K562 (cell line): ENCODE results near the gene ANKZF1. TPM values are rescaled to one million over a fixed set of nuclear protein-coding genes. Genes with fewer than 3 reads are reported as not detected.
A peak's percentile ranks its signal among the peaks of the same experiment; 100 is the strongest.

Experiments used
- C11orf30 ChIP-seq: fragments of 450-650 bp; IDR thresholded peaks from 2 replicates; pipeline ENCODE4 v1.6.1; 2016; ENCODE audit warnings: low read depth, mild to moderate bottlenecking
- ELF1 ChIP-seq: fragments of 200-800 bp; sonication (Bioruptor generic); IDR thresholded peaks from 2 replicates; pipeline ENCODE4 v1.6.1; 2016; ENCODE audit warnings: missing genetic modification characterization, missing compliant biosample characterization
- HDAC1 ChIP-seq, 2 experiments: fragments of 450-650 bp; IDR thresholded peaks; 2 replicates each; pipeline ENCODE4 v1.6.1; 2016 to 2017; ENCODE audit warnings: inconsistent platforms in 1 of 2, mild to moderate bottlenecking in 1 of 2, moderate library complexity in 1 of 2
- ILK ChIP-seq: fragments of 450-650 bp; IDR thresholded peaks from 2 replicates; pipeline ENCODE4 v1.6.1; 2016; ENCODE audit warnings: missing genetic modification characterization, low read depth, mild to moderate bottlenecking, missing compliant biosample characterization, moderate library complexity, borderline replicate concordance
- IRF2 ChIP-seq: sonication (generic); formaldehyde crosslinking; IDR thresholded peaks from 2 replicates; pipeline ENCODE4 v1.8.1; 2022; ENCODE audit warnings: mild to moderate bottlenecking, missing genetic modification reagents
- JUNB ChIP-seq: fragments of 450-650 bp; formaldehyde crosslinking; conservative IDR thresholded peaks from 2 replicates; pipeline ENCODE4 v1.4.0; 2020; ENCODE audit warnings: mild to moderate bottlenecking
- KAT2B ChIP-seq: IDR thresholded peaks from one replicate; pipeline ENCODE4 v1.6.1; 2012; ENCODE audit warnings: low read depth, mild to moderate bottlenecking, control low read depth, inconsistent platforms, low read length, moderate library complexity
- KAT7 ChIP-seq: sonication (generic); formaldehyde crosslinking; IDR thresholded peaks from 2 replicates; pipeline ENCODE4 v1.8.0; 2022; ENCODE audit warnings: missing genetic modification reagents, mild to moderate bottlenecking, borderline replicate concordance
- NEUROD1 ChIP-seq: fragments of 150-350 bp; IDR thresholded peaks from 2 replicates; pipeline ENCODE4 v1.6.1; 2014; ENCODE audit warnings: borderline replicate concordance, low read length, low read depth; ENCODE audit not compliant: partially characterized antibody
- NRF1 ChIP-seq, 2 experiments: fragments of 450-650 bp; IDR thresholded peaks in 1 of 2; conservative IDR thresholded peaks in 1 of 2; 2 replicates each; pipeline ENCODE4 v1.6.1; 2014; ENCODE audit warnings: mild to moderate bottlenecking in 2 of 2
- PHTF2 ChIP-seq: fragments of 250-450 bp; sonication (Bioruptor Pico); IDR thresholded peaks from 2 replicates; pipeline ENCODE4 v1.5.0; 2021; ENCODE audit warnings: mild to moderate bottlenecking
- RB1 ChIP-seq: fragments of 450-650 bp; IDR thresholded peaks from 2 replicates; pipeline ENCODE4 v1.6.1; 2017; ENCODE audit warnings: low read depth, mild to moderate bottlenecking
- ZNF324 ChIP-seq: fragments of 250-450 bp; sonication (Bioruptor Pico); IDR thresholded peaks from 2 replicates; pipeline ENCODE4 v1.4.0; 2020; ENCODE audit warnings: mild to moderate bottlenecking
- ZNF384 ChIP-seq: IDR thresholded peaks from 2 replicates; pipeline ENCODE4 v1.6.1; 2012; ENCODE audit warnings: low read depth, low read length, improper control_type of control experiment
- polyA plus RNA-seq, 8 experiments: library from polyadenylated mRNA; depleted of rRNA in 4 of 8; stranded (reverse) in 5 of 8; unstranded in 3 of 8; fragments of >200 nt; fragmentation: Nextera tagmentation in 2 of 8; fragmentation: Illumina TruSeq in 1 of 8; extraction: Ambion mirVana in 2 of 8; extraction: Trizol in 1 of 8; gene quantifications; 2 replicates each; pipeline versions ENCODE4 v1.2.1 to v1.2.3, GENCODE V29; 2011 to 2014; ENCODE audit warnings: inconsistent platforms in 1 of 8, missing spikeins in 1 of 8
- total RNA-seq, 7 experiments: library from RNA; depleted of rRNA in 6 of 7; stranded (reverse); fragments of >200 nt in 6 of 7; fragmentation: Illumina TruSeq in 2 of 7; extraction: Trizol in 2 of 7; gene quantifications; 2 replicates each; pipeline versions ENCODE4 v1.2.1 to v1.2.3, GENCODE V29; 2011 to 2021; ENCODE audit warnings: low replicate concordance in 1 of 7
- TF ChIP-seq, protein P1 (sequence below): sonication (generic); formaldehyde crosslinking; IDR thresholded peaks from 2 replicates; pipeline ENCODE4 v1.8.0; 2023; ENCODE audit warnings: missing genetic modification reagents, mild to moderate bottlenecking, borderline replicate concordance
- TF ChIP-seq, protein P2 (sequence below): fragments of 150-350 bp; IDR thresholded peaks from 2 replicates; pipeline ENCODE4 v1.6.1; 2014; ENCODE audit warnings: low read depth, mild to moderate bottlenecking, low read length, borderline replicate concordance
- TF ChIP-seq, protein P3 (sequence below): sonication (generic); formaldehyde crosslinking; IDR thresholded peaks from 2 replicates; pipeline ENCODE4 v1.9.0; 2022; ENCODE audit warnings: mild to moderate bottlenecking, missing genetic modification reagents

ANKZF1 gene
- total and polyA plus RNA-seq, 9 of the 15 experiments (the other 6 are each of a cell fraction or from before 2014, with no cell fraction given): 3.1 to 60.6 (median 31.0) TPM

DNA sequence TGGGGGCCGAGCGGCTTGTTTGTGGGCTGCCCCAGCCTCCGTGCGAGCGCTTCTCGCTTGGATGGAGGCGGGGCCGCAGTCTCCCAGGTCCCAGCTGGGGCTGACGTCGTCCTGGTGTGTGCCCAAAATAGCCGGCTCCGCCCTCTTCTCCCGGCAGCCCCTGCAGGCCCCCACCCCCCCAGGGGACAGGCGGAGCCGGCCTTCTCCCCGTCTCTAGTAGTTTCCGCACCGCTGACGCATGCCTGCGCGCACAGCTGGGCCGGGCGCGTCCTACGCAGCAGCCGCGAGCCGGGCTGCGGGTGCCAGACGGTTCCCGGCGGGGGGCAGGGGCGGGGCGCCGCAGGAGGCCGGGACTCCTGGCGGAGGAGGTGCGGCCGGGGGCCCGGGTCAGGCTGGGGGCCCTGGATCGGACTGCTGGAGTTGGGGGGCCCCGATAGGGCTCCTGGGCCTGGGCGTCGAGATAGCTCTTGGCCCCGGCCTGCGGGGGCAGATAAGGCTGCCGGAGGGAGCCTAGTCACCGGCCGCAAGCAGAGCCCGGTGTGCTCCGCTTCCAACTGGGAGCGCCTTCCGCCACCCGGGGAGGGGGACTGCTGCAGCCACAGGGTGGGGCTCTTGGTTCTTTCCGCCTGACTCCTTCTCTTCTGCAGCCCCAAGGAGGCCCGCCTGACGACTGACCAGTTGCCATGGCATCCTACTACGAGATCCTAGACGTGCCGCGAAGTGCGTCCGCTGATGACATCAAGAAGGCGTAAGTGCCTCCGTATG is 49.7 kb downstream of the ANKZF1 start, which contains the start of gene DNAJB2 (continued):
- TF ChIP-seq ZNF384 (no peak), JUNB (CRISPR knock-in tag) (no peak), KAT7 (CRISPR knock-in tag) (no peak), IRF2 (CRISPR knock-in tag) (no peak), KAT2B (no peak), NRF1 (conservative IDR thresholded peaks at IDR 0.05 in 1 of 2, IDR thresholded peaks at IDR 0.05 in 1 of 2) (peak; percentile 93), ELF1 (peak; percentile 82), NEUROD1 (peak; percentile 79), ZNF324 (CRISPR knock-in tag) (no peak), C11orf30 (peak; percentile 30), PHTF2 (CRISPR knock-in tag) (no peak), HDAC1 (IDR thresholded peaks at IDR 0.05) (no peak), RB1 (peak; percentile 71; the same call in 1 of the 2 replicates), ILK (tag) (no peak)
- TF ChIP-seq, protein P1, sequence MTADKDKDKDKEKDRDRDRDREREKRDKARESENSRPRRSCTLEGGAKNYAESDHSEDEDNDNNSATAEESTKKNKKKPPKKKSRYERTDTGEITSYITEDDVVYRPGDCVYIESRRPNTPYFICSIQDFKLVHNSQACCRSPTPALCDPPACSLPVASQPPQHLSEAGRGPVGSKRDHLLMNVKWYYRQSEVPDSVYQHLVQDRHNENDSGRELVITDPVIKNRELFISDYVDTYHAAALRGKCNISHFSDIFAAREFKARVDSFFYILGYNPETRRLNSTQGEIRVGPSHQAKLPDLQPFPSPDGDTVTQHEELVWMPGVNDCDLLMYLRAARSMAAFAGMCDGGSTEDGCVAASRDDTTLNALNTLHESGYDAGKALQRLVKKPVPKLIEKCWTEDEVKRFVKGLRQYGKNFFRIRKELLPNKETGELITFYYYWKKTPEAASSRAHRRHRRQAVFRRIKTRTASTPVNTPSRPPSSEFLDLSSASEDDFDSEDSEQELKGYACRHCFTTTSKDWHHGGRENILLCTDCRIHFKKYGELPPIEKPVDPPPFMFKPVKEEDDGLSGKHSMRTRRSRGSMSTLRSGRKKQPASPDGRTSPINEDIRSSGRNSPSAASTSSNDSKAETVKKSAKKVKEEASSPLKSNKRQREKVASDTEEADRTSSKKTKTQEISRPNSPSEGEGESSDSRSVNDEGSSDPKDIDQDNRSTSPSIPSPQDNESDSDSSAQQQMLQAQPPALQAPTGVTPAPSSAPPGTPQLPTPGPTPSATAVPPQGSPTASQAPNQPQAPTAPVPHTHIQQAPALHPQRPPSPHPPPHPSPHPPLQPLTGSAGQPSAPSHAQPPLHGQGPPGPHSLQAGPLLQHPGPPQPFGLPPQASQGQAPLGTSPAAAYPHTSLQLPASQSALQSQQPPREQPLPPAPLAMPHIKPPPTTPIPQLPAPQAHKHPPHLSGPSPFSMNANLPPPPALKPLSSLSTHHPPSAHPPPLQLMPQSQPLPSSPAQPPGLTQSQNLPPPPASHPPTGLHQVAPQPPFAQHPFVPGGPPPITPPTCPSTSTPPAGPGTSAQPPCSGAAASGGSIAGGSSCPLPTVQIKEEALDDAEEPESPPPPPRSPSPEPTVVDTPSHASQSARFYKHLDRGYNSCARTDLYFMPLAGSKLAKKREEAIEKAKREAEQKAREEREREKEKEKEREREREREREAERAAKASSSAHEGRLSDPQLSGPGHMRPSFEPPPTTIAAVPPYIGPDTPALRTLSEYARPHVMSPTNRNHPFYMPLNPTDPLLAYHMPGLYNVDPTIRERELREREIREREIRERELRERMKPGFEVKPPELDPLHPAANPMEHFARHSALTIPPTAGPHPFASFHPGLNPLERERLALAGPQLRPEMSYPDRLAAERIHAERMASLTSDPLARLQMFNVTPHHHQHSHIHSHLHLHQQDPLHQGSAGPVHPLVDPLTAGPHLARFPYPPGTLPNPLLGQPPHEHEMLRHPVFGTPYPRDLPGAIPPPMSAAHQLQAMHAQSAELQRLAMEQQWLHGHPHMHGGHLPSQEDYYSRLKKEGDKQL (CRISPR knock-in tag): no peak
- TF ChIP-seq, protein P2, sequence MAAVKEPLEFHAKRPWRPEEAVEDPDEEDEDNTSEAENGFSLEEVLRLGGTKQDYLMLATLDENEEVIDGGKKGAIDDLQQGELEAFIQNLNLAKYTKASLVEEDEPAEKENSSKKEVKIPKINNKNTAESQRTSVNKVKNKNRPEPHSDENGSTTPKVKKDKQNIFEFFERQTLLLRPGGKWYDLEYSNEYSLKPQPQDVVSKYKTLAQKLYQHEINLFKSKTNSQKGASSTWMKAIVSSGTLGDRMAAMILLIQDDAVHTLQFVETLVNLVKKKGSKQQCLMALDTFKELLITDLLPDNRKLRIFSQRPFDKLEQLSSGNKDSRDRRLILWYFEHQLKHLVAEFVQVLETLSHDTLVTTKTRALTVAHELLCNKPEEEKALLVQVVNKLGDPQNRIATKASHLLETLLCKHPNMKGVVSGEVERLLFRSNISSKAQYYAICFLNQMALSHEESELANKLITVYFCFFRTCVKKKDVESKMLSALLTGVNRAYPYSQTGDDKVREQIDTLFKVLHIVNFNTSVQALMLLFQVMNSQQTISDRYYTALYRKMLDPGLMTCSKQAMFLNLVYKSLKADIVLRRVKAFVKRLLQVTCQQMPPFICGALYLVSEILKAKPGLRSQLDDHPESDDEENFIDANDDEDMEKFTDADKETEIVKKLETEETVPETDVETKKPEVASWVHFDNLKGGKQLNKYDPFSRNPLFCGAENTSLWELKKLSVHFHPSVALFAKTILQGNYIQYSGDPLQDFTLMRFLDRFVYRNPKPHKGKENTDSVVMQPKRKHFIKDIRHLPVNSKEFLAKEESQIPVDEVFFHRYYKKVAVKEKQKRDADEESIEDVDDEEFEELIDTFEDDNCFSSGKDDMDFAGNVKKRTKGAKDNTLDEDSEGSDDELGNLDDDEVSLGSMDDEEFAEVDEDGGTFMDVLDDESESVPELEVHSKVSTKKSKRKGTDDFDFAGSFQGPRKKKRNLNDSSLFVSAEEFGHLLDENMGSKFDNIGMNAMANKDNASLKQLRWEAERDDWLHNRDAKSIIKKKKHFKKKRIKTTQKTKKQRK: no peak
- TF ChIP-seq, protein P3, sequence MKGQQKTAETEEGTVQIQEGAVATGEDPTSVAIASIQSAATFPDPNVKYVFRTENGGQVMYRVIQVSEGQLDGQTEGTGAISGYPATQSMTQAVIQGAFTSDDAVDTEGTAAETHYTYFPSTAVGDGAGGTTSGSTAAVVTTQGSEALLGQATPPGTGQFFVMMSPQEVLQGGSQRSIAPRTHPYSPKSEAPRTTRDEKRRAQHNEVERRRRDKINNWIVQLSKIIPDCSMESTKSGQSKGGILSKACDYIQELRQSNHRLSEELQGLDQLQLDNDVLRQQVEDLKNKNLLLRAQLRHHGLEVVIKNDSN (CRISPR knock-in tag): no peak
